Measurements from ENCODE around the gene ANKK1. TPM values are rescaled to one million over a fixed set of nuclear protein-coding genes. Genes with fewer than 3 reads are reported as not detected.

ANKK1 gene
- total RNA-seq, 1 experiment from 2014 or later: 0.22 TPM

GRCh38 chr11:113448316-113448677, 60.7 kb downstream of the ANKK1 start:
- H2AFZ ChIP-seq (ENCODE audit: low read depth, low read length, poor library complexity, severe bottlenecking): no peak overlapping the region
- intact Hi-C loops (cut with micrococcal nuclease): no loop called here
- no peaks in the 10 kb centered on the region for H3K9me3 ChIP-seq (ENCODE audit: control insufficient read depth in 1 of 2, insufficient read depth in 1 of 2, low read depth in 1 of 2, low read length in 2 of 2)
- no peak overlapping the region for H3K4me2 ChIP-seq (ENCODE audit: low read length)
- no peak overlapping the region for H3K9ac ChIP-seq (ENCODE audit: low read length)
- no peaks in the 10 kb centered on the region for H3K79me2 ChIP-seq (ENCODE audit: insufficient read depth, low read length)
- no peaks in the 10 kb centered on the region for H3K9me2 ChIP-seq (ENCODE audit: insufficient read depth)
- ChIA-PET RAD21 (ENCODE audit: low non-redundant PET in 1 of 2, low total read pairs in 2 of 2, uncharacterized antibody in 2 of 2, unreplicated experiment in 2 of 2) (no interaction called here), POLR2A (no interaction called here), CTCF (no interaction called here)
- H3K4me3 ChIP-seq (replicated peaks in 1 of 2; ENCODE audit: low read depth in 1 of 2, low read length in 2 of 2): no peak overlapping the region
- H3K27me3 ChIP-seq (ENCODE audit: insufficient read depth, low read length): peaks cover 33% of the 10 kb centered on the region
- DNase-seq (ENCODE audit: low read depth, low spot score) (no peak), ATAC-seq (no peak)
- H3K27ac ChIP-seq (ENCODE audit: low read depth, low read length): no peak overlapping the region
- H3K36me3 ChIP-seq (ENCODE audit: control insufficient read depth in 1 of 2, insufficient read depth in 2 of 2, low read length in 2 of 2): no peaks in the 10 kb centered on the region
- no peaks in the 10 kb centered on the region for H4K20me1 ChIP-seq (ENCODE audit: insufficient read depth)
- H3K4me1 ChIP-seq (ENCODE audit: control insufficient read depth in 1 of 2, insufficient read depth in 2 of 2, low read length in 2 of 2): no peaks in the 10 kb centered on the region
- TF ChIP-seq CBX3 (IDR thresholded peaks at IDR 0.05; ENCODE audit: low read depth) (no peak), EZH2phosphoT487 (IDR thresholded peaks at IDR 0.05; ENCODE audit: borderline replicate concordance) (no peak), YY1 (IDR thresholded peaks at IDR 0.05; ENCODE audit: extremely low read depth, insufficient replicate concordance, low read depth, low read length) (no peak), ZNF274 (IDR thresholded peaks at IDR 0.05; ENCODE audit: low read depth, low read length) (no peak), EZH2 (IDR thresholded peaks at IDR 0.05) (no peak), SP1 (IDR thresholded peaks at IDR 0.05; ENCODE audit: low read depth) (no peak), FOSL1 (IDR thresholded peaks at IDR 0.05; ENCODE audit: low read depth) (no peak), POLR2A (IDR thresholded peaks at IDR 0.05; ENCODE audit: borderline replicate concordance, extremely low read depth, insufficient read depth, insufficient read length) (no peak), RAD21 (IDR thresholded peaks at IDR 0.05; ENCODE audit: low read depth) (no peak), EGR1 (IDR thresholded peaks at IDR 0.05; ENCODE audit: low read depth) (no peak), SRF (IDR thresholded peaks at IDR 0.05; ENCODE audit: low read depth) (no peak), ZFX (IDR thresholded peaks at IDR 0.05) (no peak), ELF1 (IDR thresholded peaks at IDR 0.05; ENCODE audit: borderline replicate concordance, low read depth) (no peak)
- TF ChIP-seq, protein P1, sequence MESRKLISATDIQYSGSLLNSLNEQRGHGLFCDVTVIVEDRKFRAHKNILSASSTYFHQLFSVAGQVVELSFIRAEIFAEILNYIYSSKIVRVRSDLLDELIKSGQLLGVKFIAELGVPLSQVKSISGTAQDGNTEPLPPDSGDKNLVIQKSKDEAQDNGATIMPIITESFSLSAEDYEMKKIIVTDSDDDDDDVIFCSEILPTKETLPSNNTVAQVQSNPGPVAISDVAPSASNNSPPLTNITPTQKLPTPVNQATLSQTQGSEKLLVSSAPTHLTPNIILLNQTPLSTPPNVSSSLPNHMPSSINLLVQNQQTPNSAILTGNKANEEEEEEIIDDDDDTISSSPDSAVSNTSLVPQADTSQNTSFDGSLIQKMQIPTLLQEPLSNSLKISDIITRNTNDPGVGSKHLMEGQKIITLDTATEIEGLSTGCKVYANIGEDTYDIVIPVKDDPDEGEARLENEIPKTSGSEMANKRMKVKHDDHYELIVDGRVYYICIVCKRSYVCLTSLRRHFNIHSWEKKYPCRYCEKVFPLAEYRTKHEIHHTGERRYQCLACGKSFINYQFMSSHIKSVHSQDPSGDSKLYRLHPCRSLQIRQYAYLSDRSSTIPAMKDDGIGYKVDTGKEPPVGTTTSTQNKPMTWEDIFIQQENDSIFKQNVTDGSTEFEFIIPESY (IDR thresholded peaks at IDR 0.05; ENCODE audit: extremely low read depth, insufficient replicate concordance, low read length): no peak
- TF ChIP-seq, protein P2, sequence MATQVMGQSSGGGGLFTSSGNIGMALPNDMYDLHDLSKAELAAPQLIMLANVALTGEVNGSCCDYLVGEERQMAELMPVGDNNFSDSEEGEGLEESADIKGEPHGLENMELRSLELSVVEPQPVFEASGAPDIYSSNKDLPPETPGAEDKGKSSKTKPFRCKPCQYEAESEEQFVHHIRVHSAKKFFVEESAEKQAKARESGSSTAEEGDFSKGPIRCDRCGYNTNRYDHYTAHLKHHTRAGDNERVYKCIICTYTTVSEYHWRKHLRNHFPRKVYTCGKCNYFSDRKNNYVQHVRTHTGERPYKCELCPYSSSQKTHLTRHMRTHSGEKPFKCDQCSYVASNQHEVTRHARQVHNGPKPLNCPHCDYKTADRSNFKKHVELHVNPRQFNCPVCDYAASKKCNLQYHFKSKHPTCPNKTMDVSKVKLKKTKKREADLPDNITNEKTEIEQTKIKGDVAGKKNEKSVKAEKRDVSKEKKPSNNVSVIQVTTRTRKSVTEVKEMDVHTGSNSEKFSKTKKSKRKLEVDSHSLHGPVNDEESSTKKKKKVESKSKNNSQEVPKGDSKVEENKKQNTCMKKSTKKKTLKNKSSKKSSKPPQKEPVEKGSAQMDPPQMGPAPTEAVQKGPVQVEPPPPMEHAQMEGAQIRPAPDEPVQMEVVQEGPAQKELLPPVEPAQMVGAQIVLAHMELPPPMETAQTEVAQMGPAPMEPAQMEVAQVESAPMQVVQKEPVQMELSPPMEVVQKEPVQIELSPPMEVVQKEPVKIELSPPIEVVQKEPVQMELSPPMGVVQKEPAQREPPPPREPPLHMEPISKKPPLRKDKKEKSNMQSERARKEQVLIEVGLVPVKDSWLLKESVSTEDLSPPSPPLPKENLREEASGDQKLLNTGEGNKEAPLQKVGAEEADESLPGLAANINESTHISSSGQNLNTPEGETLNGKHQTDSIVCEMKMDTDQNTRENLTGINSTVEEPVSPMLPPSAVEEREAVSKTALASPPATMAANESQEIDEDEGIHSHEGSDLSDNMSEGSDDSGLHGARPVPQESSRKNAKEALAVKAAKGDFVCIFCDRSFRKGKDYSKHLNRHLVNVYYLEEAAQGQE (IDR thresholded peaks at IDR 0.05; ENCODE audit: low read depth): no peak
- TF ChIP-seq, protein P3, sequence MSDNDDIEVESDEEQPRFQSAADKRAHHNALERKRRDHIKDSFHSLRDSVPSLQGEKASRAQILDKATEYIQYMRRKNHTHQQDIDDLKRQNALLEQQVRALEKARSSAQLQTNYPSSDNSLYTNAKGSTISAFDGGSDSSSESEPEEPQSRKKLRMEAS (IDR thresholded peaks at IDR 0.05): no peak
- TF ChIP-seq, protein P4, sequence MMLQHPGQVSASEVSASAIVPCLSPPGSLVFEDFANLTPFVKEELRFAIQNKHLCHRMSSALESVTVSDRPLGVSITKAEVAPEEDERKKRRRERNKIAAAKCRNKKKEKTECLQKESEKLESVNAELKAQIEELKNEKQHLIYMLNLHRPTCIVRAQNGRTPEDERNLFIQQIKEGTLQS (IDR thresholded peaks at IDR 0.05): no peak
- BruUV-seq (replicated peaks): no TSS peak

Measured in HCT116 (cell line).